Esophagus mucosa (tissue), 1 donor: ENCODE data around the gene VSIG8. TPM values are rescaled to one million over a fixed set of nuclear protein-coding genes. Genes with fewer than 3 reads are reported as not detected.
"Not testable (repeated sequence)": the region's sequence is repeated elsewhere in the genome, so short reads cannot be mapped to it uniquely, and the experiment has no call there.

Experiments used
- ATAC-seq: fragments of 200-7000 bp; cut with Tn5 transposase; one replicate; pipeline ENCODE4 v1.9.1; 2020
- total RNA-seq: library from RNA; stranded (reverse); gene quantifications from one replicate; pipeline ENCODE4 v1.2.4, GENCODE V29; 2023
- donor health status: DM: yes; HTN: yes; CAD: no.

VSIG8 gene
- 1.2 TPM for total RNA-seq

- no peak for ATAC-seq
Observed at GRCh38 chr1:159862557-159862956, at the start of gene VSIG8. VSIG8 (minus strand) TSS chr1:159862657; CDS start chr1:159862521, 136 bp downstream.

GRCh38 chr1:159911326-159912070 is 49.0 kb upstream of the VSIG8 start:
- no peak for ATAC-seq

DNA sequence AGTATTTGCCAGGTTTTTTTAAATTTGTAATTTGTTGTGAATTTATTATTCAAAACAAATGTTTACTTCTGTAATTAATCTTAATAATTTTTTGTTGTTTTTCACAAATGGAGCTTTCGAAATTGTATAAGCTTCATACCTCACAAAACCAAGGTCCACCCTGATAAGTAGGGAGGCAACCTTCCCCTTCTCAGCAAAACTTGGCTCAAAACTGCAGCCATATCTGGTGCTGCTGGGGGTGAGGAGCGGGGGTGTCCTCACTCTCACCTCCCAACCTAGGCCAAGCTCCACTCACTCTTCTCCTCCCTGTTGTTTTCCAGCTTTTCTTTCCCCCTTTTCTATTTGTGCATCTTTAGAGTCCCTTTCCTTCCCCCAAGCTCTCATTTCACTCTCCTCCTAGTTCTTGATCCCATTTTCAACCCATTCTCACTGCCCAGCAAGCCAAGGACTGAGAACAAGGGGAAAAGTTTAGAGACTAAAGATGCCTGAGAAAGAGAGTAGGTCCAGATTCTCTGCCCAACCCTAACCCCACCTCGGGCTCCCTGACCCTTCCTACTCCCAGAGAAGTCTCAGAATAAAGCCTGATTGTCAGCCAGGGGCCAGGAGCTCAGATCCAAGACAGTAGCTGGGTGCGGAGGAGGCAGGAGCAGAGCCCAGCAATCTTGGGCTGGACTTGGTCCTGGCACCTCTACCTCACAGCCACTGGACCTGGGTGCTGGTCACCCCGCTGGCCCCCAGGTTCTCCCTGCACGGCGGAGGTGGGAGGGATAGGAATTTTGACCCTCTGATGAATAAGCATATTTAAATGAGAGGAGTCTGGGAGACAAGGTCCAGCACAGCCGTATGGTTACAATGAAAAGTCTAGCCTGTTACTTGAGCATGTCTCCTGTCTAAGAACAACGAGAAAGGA is 45.8 kb upstream of the VSIG8 start:
- no peak for ATAC-seq

DNA sequence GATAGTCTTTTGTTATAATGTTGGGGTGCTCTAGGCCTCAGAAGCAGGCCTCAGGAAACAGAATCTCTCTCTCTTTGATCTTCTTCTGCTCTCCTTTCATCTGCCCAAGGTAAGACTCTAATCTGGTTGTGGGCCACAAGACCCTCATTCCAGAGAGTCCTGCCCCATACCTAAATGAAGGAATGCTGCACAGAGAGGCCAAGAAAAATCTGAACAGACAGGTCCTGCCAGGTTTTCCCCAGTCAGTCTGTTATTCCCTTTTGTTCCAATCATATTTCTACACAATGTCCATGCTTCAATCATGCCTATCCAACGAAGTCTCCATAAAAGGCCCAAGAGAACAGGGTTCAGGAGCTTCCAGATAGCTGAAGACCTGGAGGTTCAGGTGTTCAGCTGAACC is 44.5 kb upstream of the VSIG8 start:
- ATAC-seq = no peak

DNA sequence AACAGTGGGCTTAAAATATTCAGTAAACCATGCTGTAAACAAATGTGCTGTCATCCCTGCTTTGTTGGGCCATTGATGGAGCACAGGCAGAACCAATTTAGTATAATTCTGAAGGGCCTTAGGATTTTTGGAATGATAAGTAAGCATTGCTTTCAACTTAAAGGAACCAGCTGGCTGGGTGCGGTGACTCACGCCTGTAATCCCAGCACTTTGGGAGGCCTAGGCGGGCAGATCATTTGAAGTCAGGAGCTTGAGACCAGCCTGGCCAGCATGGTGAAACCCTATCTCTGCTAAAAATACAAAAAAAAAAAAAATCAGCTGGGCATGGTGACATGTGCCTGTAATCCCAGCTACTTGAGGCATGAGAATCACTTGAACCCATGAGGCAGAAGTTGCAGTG is 41.6 kb upstream of the VSIG8 start:
- not testable (repeated sequence) for ATAC-seq

DNA sequence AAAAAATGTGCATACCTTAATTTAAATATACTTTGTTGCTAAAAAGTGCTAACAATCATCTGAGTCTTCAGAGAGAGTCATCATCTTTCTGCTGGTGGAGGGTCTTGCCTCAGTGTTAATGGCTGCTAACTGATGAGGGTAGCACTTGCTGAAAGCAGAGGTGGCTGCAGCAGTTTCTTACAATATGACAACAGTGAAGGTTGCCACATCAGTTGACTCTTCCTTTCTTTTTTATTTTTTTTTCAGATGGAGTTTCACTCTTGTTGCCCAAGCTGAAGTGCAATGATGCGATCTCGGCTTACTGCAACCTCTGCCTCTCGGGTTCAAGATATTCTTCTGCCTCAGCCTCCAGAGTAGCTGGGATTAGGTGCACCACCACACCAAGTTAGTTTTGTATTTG is 40.1 kb upstream of the VSIG8 start:
- ATAC-seq = no peak

DNA sequence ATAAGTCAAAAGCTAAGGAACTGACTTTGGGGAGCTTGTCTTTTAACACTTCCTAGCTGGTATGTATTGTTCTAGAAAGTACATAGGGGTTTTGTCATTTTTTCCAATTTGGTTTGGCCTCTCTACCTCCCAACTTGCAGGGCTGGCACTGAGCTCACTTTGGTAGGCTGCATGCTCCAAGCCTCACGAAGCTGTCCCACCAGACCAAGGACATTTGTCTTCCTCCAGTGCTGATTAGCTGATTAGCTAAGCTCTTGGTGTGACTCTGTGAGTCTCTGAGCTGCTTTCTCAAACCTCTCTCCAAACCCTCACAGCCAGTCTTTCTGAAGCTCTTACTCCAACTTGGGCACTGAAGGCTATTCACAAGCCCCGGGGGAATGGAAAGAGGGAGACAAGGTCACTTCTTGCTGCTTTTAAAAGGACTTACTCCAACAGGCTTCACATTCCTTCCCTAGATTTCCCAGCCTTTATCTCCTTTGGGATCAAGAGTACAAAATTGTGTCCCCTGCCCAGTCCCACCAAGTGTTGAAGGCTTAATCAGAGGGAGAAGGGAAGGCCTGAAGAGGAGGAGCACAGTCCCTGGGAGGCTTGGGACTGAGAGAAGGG is 38.4 kb upstream of the VSIG8 start:
- ATAC-seq = no peak

- ATAC-seq = peak; percentile 97
Observed at GRCh38 chr1:159900086-159900680, 37.7 kb upstream of the VSIG8 start, which contains the start of gene CFAP45. CFAP45 (minus strand) TSS chr1:159900165; CDS start chr1:159900098, 67 bp downstream.

- not testable (repeated sequence) for ATAC-seq
Observed at GRCh38 chr1:159899634-159900033, 37.2 kb upstream of the VSIG8 start.

- ATAC-seq = no peak
Observed at GRCh38 chr1:159898527-159898926, 36.1 kb upstream of the VSIG8 start.

- no peak for ATAC-seq
Observed at GRCh38 chr1:159897962-159898361, 35.5 kb upstream of the VSIG8 start.

DNA sequence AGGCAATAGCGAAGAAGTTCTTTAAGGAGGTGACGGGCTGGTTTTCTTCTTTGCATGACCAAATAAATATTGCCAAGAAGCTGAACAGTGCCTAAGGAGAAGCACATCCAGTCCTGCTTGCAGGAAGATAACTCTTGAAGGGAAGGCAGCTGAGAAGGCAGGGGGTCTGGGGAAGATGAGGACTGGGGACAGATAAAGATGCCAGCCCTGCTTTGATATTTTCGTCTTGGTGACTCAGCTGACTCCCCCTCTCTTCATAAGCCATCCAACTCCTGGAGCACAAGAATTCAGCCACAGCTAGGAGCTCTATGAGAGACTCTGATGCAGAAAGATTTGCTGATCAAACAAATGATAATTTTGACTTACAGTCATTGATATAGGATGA is 34.1 kb upstream of the VSIG8 start:
- ATAC-seq = no peak

- no peak for ATAC-seq
Observed at GRCh38 chr1:159895836-159896545, 33.5 kb upstream of the VSIG8 start.

DNA sequence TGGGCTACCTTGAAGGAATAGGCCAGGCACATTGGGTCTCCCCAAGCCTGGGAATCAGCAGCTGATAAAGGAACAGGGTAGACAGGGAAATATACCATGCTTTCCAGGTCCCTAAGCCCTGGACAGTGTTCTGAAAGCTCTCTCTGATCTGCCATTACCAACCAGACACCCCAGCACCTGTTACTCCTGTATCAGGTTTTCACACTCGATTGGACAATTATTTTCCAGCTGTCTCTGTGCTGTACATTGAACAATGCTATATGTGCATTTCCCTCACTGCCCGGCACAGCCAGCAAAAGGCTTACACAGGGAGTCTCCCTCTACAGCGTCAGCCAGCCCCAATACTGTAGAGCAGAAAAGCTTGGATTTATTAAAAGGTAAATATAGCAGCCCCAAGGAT is 32.8 kb upstream of the VSIG8 start:
- no peak for ATAC-seq

DNA sequence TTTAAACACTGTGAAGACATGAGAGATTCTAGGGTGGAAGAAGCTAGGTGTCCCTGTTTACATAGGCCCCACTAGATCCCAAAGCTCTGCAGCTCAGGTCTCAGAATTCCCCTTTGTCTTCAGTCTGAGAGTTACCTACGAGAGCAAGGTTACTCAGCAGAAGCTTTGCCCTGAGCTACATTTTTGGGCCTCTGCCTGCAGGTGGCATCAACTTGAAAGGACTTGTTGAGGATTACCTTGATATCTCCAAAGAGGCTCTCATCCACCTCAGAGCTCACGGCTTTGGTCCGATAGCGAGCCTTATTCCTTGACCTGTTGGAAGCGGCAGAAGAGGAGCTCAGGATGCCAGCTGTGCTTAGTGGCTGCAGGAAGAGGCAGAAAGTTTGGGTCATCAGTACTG is 30.5 kb upstream of the VSIG8 start:
- no peak for ATAC-seq

GRCh38 chr1:159891275-159892157 is 29.1 kb upstream of the VSIG8 start:
- peak; percentile 95 for ATAC-seq

DNA sequence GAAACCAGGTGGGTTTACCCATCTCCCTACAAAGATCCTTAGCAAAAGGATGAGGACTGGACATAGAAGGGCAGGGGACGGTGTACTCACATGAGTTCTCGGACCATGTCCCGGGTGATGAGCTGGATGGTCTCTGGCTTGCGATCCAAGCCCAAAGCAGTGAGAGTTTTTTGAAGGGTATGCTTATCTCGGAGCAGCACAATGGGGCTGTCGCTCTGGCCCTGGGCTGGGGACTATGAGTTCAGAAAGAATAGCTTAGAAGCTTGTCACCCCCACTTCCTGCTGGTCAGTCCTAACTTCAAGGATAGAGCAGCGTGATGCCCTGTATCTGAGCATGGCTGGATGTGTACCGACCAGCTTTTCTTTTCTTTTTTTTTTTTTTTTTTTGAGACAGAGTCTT is 27.9 kb upstream of the VSIG8 start:
- ATAC-seq = no peak

- peak; percentile 80 for ATAC-seq
Observed at GRCh38 chr1:159889821-159890252, 27.4 kb upstream of the VSIG8 start.

- ATAC-seq = no peak
Observed at GRCh38 chr1:159889202-159889601, 26.7 kb upstream of the VSIG8 start.

DNA sequence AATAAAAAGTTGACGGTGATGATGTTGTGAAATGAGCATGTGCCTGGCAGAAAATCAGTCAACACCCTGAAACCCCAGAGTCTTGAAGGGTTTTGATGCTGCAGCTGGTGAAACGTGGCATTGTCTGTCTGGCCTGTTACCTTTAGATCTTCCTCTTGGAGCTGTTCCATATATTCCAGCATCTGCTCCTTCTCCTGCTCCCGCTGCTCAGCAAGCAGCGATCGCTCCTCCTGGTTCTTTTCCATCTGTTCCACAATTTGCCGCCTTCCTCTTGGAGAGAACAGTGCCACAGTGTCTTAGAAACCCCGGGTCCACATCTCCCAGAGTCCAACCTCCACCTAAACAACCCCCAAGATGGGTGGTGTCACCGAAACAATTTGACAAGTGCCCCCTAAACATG is 21.8 kb upstream of the VSIG8 start:
- no peak for ATAC-seq

- no peak for ATAC-seq
Observed at GRCh38 chr1:159883134-159883533, 20.7 kb upstream of the VSIG8 start.
